Gastroesophageal sphincter (tissue), 3 donors: Measurements from ENCODE around the gene PTPRC.

Source experiments
- CTCF ChIP-seq, 4 experiments: fragments of 200-600 bp in 2 of 4; fragments of 450-650 bp in 2 of 4; sonication (generic) in 1 of 4; IDR thresholded peaks; one replicate each; pipeline ENCODE4 v1.5.1; 2017 to 2019; ENCODE audit warnings: antibody characterized with exemption in 4 of 4, mild to moderate bottlenecking in 2 of 4, moderate library complexity in 2 of 4
- EP300 ChIP-seq: sonication (generic); formaldehyde crosslinking; IDR thresholded peaks from one replicate; pipeline ENCODE4 v1.6.1; 2017; ENCODE audit warnings: antibody characterized with exemption, mild to moderate bottlenecking
- POLR2A ChIP-seq, 2 donors: fragments of 450-650 bp; IDR thresholded peaks; one replicate each; pipeline ENCODE4 v1.6.1; 2017; ENCODE audit warnings: antibody characterized with exemption in 2 of 2, mild to moderate bottlenecking in 2 of 2, moderate library complexity in 1 of 2
- POLR2AphosphoS5 ChIP-seq: sonication (generic); formaldehyde crosslinking; IDR thresholded peaks from one replicate; pipeline ENCODE4 v1.6.1; 2017; ENCODE audit warnings: antibody characterized with exemption

DNA sequence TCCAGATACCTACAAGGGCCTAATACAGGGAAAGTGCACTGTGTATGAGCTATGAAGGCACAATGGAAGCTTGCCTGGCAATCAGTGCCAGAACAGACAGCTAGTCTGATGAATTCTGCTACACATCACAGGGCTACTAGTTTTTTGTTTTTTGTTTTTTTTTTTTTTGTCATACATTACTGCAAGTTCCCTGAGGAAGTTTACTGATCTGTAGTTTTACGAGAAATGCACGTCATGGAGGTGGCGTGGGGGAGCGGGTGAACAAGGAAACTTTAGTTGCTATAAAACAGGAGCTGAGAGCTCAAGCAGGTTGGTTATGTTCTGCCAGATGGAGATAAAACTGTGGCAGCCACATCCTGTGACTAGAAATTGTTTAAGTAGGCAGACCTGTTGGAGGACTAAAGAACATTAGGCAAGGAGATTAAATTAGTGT is 17.7 kb downstream of the PTPRC start:
- TF ChIP-seq CTCF (IDR thresholded peaks at IDR 0.05) (no peak), POLR2A (IDR thresholded peaks at IDR 0.05) (no peak), EP300 (no peak), POLR2AphosphoS5 (no peak)
